Natural killer cell (primary cell): Measurements from ENCODE around the gene CACNA1C. TPM values are rescaled to one million over a fixed set of nuclear protein-coding genes. Genes with fewer than 3 reads are reported as not detected.

Experiments
- ATAC-seq, 3 donors: fragments of 150-1000 bp in 2 of 3; fragments of 200-7000 bp in 1 of 3; cut with Tn5 transposase; 1 replicate in 1 of 3; 2 replicates in 2 of 3; pipeline ENCODE4 v1.10.0; 2021; ENCODE audit warnings: mild to moderate bottlenecking in 2 of 3, moderate library complexity in 2 of 3
- DNase-seq, 2 donors: peaks; one replicate each; pipeline versions ENCODE4 v3.0.0 to v3.0.0-alpha.2; 2013 to 2021; ENCODE audit warnings: mixed read lengths in 1 of 2
- H3K27ac ChIP-seq: one replicate; pipeline ENCODE4 v1.5.1; 2013; ENCODE audit warnings: mild to moderate bottlenecking, low read length
- H3K27me3 ChIP-seq: one replicate; pipeline ENCODE4 v1.6.1; 2013; ENCODE audit warnings: low read length; ENCODE audit not compliant: control insufficient read depth, insufficient read depth
- H3K36me3 ChIP-seq: one replicate; pipeline ENCODE4 v1.6.1; 2013; ENCODE audit warnings: low read length; ENCODE audit not compliant: control insufficient read depth, insufficient read depth
- H3K4me1 ChIP-seq: one replicate; pipeline ENCODE4 v1.6.1; 2013; ENCODE audit warnings: low read length; ENCODE audit not compliant: control insufficient read depth, insufficient read depth
- H3K4me3 ChIP-seq: one replicate; pipeline ENCODE4 v1.5.1; 2013; ENCODE audit warnings: low read length
- H3K9me3 ChIP-seq: one replicate; pipeline ENCODE4 v1.6.1; 2013; ENCODE audit warnings: low read length; ENCODE audit not compliant: control insufficient read depth, insufficient read depth
- H3K27ac Mint-ChIP-seq, 2 donors: one replicate each; pipeline ENCODE4 v1.8.0; 2022; ENCODE audit warnings: mild to moderate bottlenecking in 2 of 2, mixed read lengths in 2 of 2, moderate library complexity in 1 of 2
- H3K27me3 Mint-ChIP-seq, 2 donors: one replicate each; pipeline ENCODE4 v1.8.0; 2022; ENCODE audit warnings: low read depth in 2 of 2, mixed read lengths in 2 of 2
- H3K36me3 Mint-ChIP-seq: one replicate; pipeline ENCODE4 v1.8.0; 2022; ENCODE audit warnings: mixed read lengths
- H3K4me1 Mint-ChIP-seq, 2 donors: one replicate each; pipeline ENCODE4 v1.8.0; 2022; ENCODE audit warnings: mixed read lengths in 2 of 2
- H3K4me3 Mint-ChIP-seq: one replicate; pipeline ENCODE4 v1.8.0; 2022; ENCODE audit warnings: mild to moderate bottlenecking, moderate library complexity, mixed read lengths
- H3K9me3 Mint-ChIP-seq, 2 donors: one replicate each; pipeline ENCODE4 v1.8.0; 2022; ENCODE audit warnings: mixed read lengths in 2 of 2
- CTCF ChIP-seq: fragments of 200-600 bp; IDR thresholded peaks from one replicate; pipeline ENCODE4 v1.8.0; 2022; ENCODE audit warnings: antibody characterized with exemption
- WGBS: methylation state at CpG from one replicate; pipeline ENCODE4 v1.1.7; 2013; ENCODE audit warnings: missing lambda C conversion rate; ENCODE audit not compliant: insufficient coverage; 5-methylcytosine and 5-hydroxymethylcytosine counted together
- intact Hi-C: fragments of 100-400 bp; cut with micrococcal nuclease; formaldehyde crosslinking; loops from one replicate; pipeline ENCODE4 v1.14.2; 2022
- total RNA-seq, 4 donors: library from RNA; stranded (reverse); fragments of 120-200 nt in 1 of 4; gene quantifications; one replicate each; pipeline versions ENCODE4 v1.2.3 to v1.2.4, GENCODE V29; 2013 to 2022

CACNA1C gene
- total RNA-seq, 3 donors from 2014 or later (not counting 1 experiment from before 2014, with no cell fraction given), result 0.07 to 0.35 (median 0.08) TPM

- Mint-ChIP-seq H3K36me3 (no peaks in the 10 kb centered on the region), H3K27me3 (peaks cover 6 to 14% of the 10 kb centered on the region in 2 donors), H3K9me3 (peaks cover 5% of the 10 kb centered on the region in 2 donors), H3K27ac (no peak overlapping the region), H3K4me1 (peaks cover 0 to 6% of the 10 kb centered on the region in 2 donors), H3K4me3 (no peak overlapping the region)
- intact Hi-C loops, result no loop called here
- H3K9me3 ChIP-seq, result no peaks in the 10 kb centered on the region
- WGBS, result 68% methylated on average over 6 of the region's 6 CpGs
- ATAC-seq (no peak), DNase-seq (no peak)
- no peaks in the 10 kb centered on the region for H3K36me3 ChIP-seq
- no peaks in the 10 kb centered on the region for H3K27me3 ChIP-seq
- no peak overlapping the region for H3K4me3 ChIP-seq
- no peak overlapping the region for H3K27ac ChIP-seq
- H3K4me1 ChIP-seq, result no peaks in the 10 kb centered on the region
- no peak for TF ChIP-seq CTCF
Observed at GRCh38 chr12:2256453-2256852, 203.7 kb downstream of the CACNA1C start.

- TF ChIP-seq CTCF, result no peak
Observed at GRCh38 chr12:2256915-2257314, 204.1 kb downstream of the CACNA1C start.

DNA sequence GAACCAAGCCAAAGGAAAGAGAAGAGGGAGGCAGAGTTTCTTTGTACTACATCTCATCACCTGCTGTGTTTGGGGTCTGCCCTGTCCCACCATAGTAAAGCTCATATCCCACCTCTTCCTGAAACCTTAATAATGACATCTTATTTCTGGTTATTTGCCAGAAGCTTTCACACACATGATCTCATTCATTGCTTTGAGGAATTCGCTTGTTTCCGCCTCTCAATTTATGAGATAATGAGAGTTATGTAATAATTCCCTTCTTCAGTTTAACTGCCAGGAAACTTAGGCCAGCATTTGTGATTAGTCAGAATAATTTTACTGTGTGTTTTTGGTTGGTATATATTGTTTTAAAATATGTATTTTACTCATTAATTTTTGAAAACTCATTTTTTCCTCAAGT, 205.2 kb downstream of the CACNA1C start:
- H3K4me1 Mint-ChIP-seq, result peaks cover 0 to 6% of the 10 kb centered on the region in 2 donors
- peaks cover 5% of the 10 kb centered on the region in 2 donors for H3K9me3 Mint-ChIP-seq
- H3K27ac Mint-ChIP-seq, result no peak overlapping the region
- TF ChIP-seq CTCF, result no peak
- H3K27ac ChIP-seq, result no peak overlapping the region
- H3K27me3 ChIP-seq, result no peaks in the 10 kb centered on the region
- H3K27me3 Mint-ChIP-seq, result peaks cover 6 to 14% of the 10 kb centered on the region in 2 donors
- no peaks in the 10 kb centered on the region for H3K9me3 ChIP-seq
- no peaks in the 10 kb centered on the region for H3K36me3 Mint-ChIP-seq
- ATAC-seq (no peak), DNase-seq (no peak)
- WGBS, result 90% methylated on average over 2 of the region's 2 CpGs
- no peak overlapping the region for H3K4me3 Mint-ChIP-seq
- no peaks in the 10 kb centered on the region for H3K4me1 ChIP-seq
- intact Hi-C loops, result no loop called here
- no peak overlapping the region for H3K4me3 ChIP-seq
- no peaks in the 10 kb centered on the region for H3K36me3 ChIP-seq

More at GRCh38 chr12:2256915-2257314, 204.1 kb downstream of the CACNA1C start:
- Histone ChIP-seq H3K27me3 (no peaks in the 10 kb centered on the region), H3K4me3 (no peak overlapping the region), H3K9me3 (no peaks in the 10 kb centered on the region), H3K36me3 (no peaks in the 10 kb centered on the region), H3K27ac (no peak overlapping the region), H3K4me1 (no peaks in the 10 kb centered on the region)
- peaks cover 0 to 6% of the 10 kb centered on the region in 2 donors for H3K4me1 Mint-ChIP-seq
- DNase-seq, result no peak
- H3K36me3 Mint-ChIP-seq, result no peaks in the 10 kb centered on the region
- no peak overlapping the region for H3K27ac Mint-ChIP-seq
- H3K9me3 Mint-ChIP-seq, result peaks cover 5% of the 10 kb centered on the region in 2 donors
- H3K27me3 Mint-ChIP-seq, result peaks cover 6 to 14% of the 10 kb centered on the region in 2 donors
- no peak overlapping the region for H3K4me3 Mint-ChIP-seq
- no peak for ATAC-seq
- intact Hi-C loops, result no loop called here
- 87% methylated on average over 7 of the region's 7 CpGs for WGBS

DNA sequence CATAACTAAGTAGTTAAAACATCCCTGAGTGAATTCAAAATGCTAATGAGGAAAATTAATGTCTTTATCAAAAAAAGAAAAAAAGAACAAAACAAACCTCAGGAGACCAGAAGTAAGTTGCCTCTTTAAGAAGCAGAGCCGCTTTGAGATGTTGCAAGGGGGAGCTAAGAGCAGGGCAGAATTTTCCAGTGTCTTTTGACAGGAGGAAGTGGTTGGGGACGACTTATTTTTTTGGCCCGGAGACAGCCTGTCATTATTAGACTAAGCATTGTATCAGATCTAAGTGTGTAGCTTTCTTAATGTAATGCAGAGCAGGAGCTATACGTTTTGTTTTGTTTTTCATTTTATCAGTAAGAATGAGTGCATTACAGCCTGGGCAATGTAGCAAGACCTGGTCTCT, 206.6 kb downstream of the CACNA1C start:
- Histone ChIP-seq H3K4me1 (no peaks in the 10 kb centered on the region), H3K9me3 (no peaks in the 10 kb centered on the region), H3K4me3 (no peak overlapping the region), H3K27me3 (no peaks in the 10 kb centered on the region), H3K36me3 (no peaks in the 10 kb centered on the region), H3K27ac (no peak overlapping the region)
- no peak for TF ChIP-seq CTCF
- ATAC-seq (no peak), DNase-seq (no peak)
- Mint-ChIP-seq H3K36me3 (no peaks in the 10 kb centered on the region), H3K9me3 (peaks cover 5% of the 10 kb centered on the region in 2 donors), H3K4me3 (no peak overlapping the region), H3K27me3 (peaks cover 3 to 14% of the 10 kb centered on the region in 2 donors), H3K4me1 (peaks cover 0 to 6% of the 10 kb centered on the region in 2 donors), H3K27ac (no peak overlapping the region)
- intact Hi-C loops, result no loop called here
- 4% methylated on average over 4 of the region's 4 CpGs for WGBS
